ENCODE data around the gene NLRC3.

DNA sequence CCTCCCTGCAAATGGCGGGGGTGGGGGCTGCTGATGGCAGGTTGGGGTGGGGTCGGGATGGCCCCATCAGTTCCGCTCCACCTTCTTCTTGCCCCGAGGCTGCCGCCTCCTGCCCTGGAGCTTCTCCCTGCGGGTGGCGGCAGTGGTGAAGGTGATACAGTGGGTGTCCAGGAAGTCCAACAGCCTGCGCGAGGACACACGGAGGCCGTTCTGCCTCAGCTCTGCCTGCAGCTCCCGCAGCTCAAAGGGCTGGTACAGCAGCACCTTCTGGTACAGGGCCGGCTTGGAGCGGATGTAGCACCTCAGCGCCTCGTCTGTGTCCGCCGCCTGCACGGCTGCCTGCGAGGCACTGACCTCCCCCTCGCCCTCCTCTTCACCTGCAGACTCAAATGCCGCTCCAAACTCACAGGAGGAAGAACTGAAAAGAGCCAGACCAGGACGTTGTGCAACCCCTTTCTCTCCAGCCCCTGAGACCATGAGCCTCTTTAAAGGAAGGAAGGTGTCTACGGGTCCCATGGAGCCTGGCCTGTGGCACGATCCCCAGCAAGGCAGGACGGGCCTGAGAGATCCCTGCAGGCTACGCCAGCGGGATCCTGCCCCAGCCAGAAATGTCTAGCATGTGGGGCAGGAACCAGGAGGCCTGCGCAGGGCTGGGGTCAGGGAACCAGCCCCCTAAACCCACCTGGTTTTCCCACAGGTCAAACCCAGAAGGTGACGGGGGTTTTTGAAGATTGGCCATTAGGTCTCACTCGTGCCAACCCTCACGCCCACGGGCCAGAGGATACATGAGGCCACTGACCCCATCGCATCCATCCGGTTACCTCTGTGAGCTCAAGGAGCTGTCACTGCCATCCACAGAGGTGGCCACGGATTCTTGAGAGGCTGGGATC is 5.3 kb upstream of the NLRC3 start:
- no peak for TF ChIP-seq POLR2A (IDR thresholded peaks at IDR 0.05)
- TF ChIP-seq, protein P1, sequence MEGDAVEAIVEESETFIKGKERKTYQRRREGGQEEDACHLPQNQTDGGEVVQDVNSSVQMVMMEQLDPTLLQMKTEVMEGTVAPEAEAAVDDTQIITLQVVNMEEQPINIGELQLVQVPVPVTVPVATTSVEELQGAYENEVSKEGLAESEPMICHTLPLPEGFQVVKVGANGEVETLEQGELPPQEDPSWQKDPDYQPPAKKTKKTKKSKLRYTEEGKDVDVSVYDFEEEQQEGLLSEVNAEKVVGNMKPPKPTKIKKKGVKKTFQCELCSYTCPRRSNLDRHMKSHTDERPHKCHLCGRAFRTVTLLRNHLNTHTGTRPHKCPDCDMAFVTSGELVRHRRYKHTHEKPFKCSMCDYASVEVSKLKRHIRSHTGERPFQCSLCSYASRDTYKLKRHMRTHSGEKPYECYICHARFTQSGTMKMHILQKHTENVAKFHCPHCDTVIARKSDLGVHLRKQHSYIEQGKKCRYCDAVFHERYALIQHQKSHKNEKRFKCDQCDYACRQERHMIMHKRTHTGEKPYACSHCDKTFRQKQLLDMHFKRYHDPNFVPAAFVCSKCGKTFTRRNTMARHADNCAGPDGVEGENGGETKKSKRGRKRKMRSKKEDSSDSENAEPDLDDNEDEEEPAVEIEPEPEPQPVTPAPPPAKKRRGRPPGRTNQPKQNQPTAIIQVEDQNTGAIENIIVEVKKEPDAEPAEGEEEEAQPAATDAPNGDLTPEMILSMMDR (IDR thresholded peaks at IDR 0.05 in 8 of 11, conservative IDR thresholded peaks at IDR 0.05 in 3 of 11), result no peak
- no peak for TF ChIP-seq POLR2AphosphoS5 (IDR thresholded peaks at IDR 0.05)
